H9 (cell line): ENCODE data around the gene MBD5. TPM values are rescaled to one million over a fixed set of nuclear protein-coding genes. Genes with fewer than 3 reads are reported as not detected.

Experiments
- DNase-seq: peaks from one replicate; pipeline ENCODE4 v3.0.0-alpha.2; 2017
- H2AFZ ChIP-seq: one replicate; pipeline ENCODE4 v1.6.1; 2013; ENCODE audit warnings: mild to moderate bottlenecking, low read length, control low read depth, moderate library complexity
- H2AK5ac ChIP-seq: 2 replicates; pipeline ENCODE4 v1.6.1; 2013; ENCODE audit warnings: low read length, control low read depth, mixed read lengths; ENCODE audit not compliant: insufficient read length
- H2BK120ac ChIP-seq: one replicate; pipeline ENCODE4 v1.6.1; 2013; ENCODE audit warnings: low read depth, mild to moderate bottlenecking, low read length, control low read depth, inconsistent platforms; ENCODE audit not compliant: poor library complexity, severe bottlenecking
- H2BK12ac ChIP-seq: 2 replicates; pipeline ENCODE4 v1.6.1; 2013; ENCODE audit warnings: low read length, control low read depth, mixed read lengths, low read depth; ENCODE audit not compliant: insufficient read length
- H2BK15ac ChIP-seq: 2 replicates; pipeline ENCODE4 v1.6.1; 2013; ENCODE audit warnings: low read depth, low read length, control low read depth
- H2BK20ac ChIP-seq: one replicate; pipeline ENCODE4 v1.6.1; 2013; ENCODE audit warnings: low read depth, mild to moderate bottlenecking, low read length, control low read depth, inconsistent platforms; ENCODE audit not compliant: poor library complexity, severe bottlenecking
- H2BK5ac ChIP-seq: 2 replicates; pipeline ENCODE4 v1.6.1; 2013; ENCODE audit warnings: low read length, control low read depth, mixed read lengths; ENCODE audit not compliant: insufficient read length
- H3K14ac ChIP-seq: 2 replicates; pipeline ENCODE4 v1.6.1; 2013; ENCODE audit warnings: low read length, control low read depth; ENCODE audit not compliant: insufficient read depth
- H3K18ac ChIP-seq: 2 replicates; pipeline ENCODE4 v1.6.1; 2013; ENCODE audit warnings: low read depth, mild to moderate bottlenecking, mixed read lengths, low read length, control low read depth; ENCODE audit not compliant: insufficient read length
- H3K23ac ChIP-seq: 2 replicates; pipeline ENCODE4 v1.6.1; 2013; ENCODE audit warnings: low read length, control low read depth, mixed read lengths, low read depth; ENCODE audit not compliant: insufficient read length
- H3K23me2 ChIP-seq: 2 replicates; pipeline ENCODE4 v1.6.1; 2013; ENCODE audit warnings: low read depth, mild to moderate bottlenecking, mixed read lengths, low read length, control low read depth; ENCODE audit not compliant: insufficient read length, poor library complexity, severe bottlenecking
- H3K27ac ChIP-seq: 2 replicates; pipeline ENCODE4 v1.5.1; 2013; ENCODE audit warnings: low read length, control low read depth, mixed read lengths, low read depth; ENCODE audit not compliant: insufficient read length
- H3K27me3 ChIP-seq: 2 replicates; pipeline ENCODE4 v1.6.1; 2013; ENCODE audit warnings: low read length, control low read depth, inconsistent platforms; ENCODE audit not compliant: insufficient read depth
- H3K4ac ChIP-seq: 2 replicates; pipeline ENCODE4 v1.6.1; 2013; ENCODE audit warnings: low read depth, mild to moderate bottlenecking, control low read depth, inconsistent platforms, low read length, moderate library complexity
- H3K4me1 ChIP-seq: 2 replicates; pipeline ENCODE4 v1.6.1; 2013; ENCODE audit warnings: low read length, control low read depth, inconsistent platforms; ENCODE audit not compliant: insufficient read depth
- H3K4me2 ChIP-seq: 2 replicates; pipeline ENCODE4 v1.6.1; 2013; ENCODE audit warnings: low read length, control low read depth, mixed read lengths; ENCODE audit not compliant: insufficient read length, insufficient read depth
- H3K56ac ChIP-seq: 2 replicates; pipeline ENCODE4 v1.6.1; 2013; ENCODE audit warnings: low read depth, mild to moderate bottlenecking, mixed read lengths, low read length, control low read depth; ENCODE audit not compliant: insufficient read length
- H3K79me1 ChIP-seq: 2 replicates; pipeline ENCODE4 v1.6.1; 2013; ENCODE audit warnings: low read depth, mild to moderate bottlenecking, moderate library complexity, low read length, control low read depth, inconsistent platforms; ENCODE audit not compliant: insufficient read depth, poor library complexity, severe bottlenecking
- H3K79me2 ChIP-seq: 2 replicates; pipeline ENCODE4 v1.6.1; 2013; ENCODE audit warnings: low read length, control low read depth, inconsistent platforms; ENCODE audit not compliant: insufficient read depth
- H3K9ac ChIP-seq: 2 replicates; pipeline ENCODE4 v1.6.1; 2013; ENCODE audit warnings: low read length, control low read depth, mixed read lengths; ENCODE audit not compliant: insufficient read length; ENCODE audit errors: extremely low read depth
- H3K9me3 ChIP-seq: one replicate; pipeline ENCODE4 v1.6.1; 2013; ENCODE audit warnings: low read depth, low read length, inconsistent platforms; ENCODE audit not compliant: control insufficient read depth
- H3T11ph ChIP-seq: one replicate; pipeline ENCODE4 v1.6.1; 2013; ENCODE audit warnings: mild to moderate bottlenecking, low read length, control low read depth, inconsistent platforms
- H4K20me1 ChIP-seq: one replicate; pipeline ENCODE4 v1.6.1; 2013; ENCODE audit not compliant: control insufficient read depth, insufficient read length, insufficient read depth
- H4K5ac ChIP-seq: 2 replicates; pipeline ENCODE4 v1.6.1; 2013; ENCODE audit warnings: low read depth, mild to moderate bottlenecking, mixed read lengths, low read length, control low read depth; ENCODE audit not compliant: insufficient read length
- H4K8ac ChIP-seq: replicated peaks from 2 replicates; pipeline ENCODE4 v1.6.1; 2013; ENCODE audit warnings: low read length, control low read depth, mixed read lengths, low read depth; ENCODE audit not compliant: insufficient read length
- H4K91ac ChIP-seq: 2 replicates; pipeline ENCODE4 v1.6.1; 2013; ENCODE audit warnings: low read depth, mild to moderate bottlenecking, moderate library complexity, mixed read lengths, low read length, control low read depth; ENCODE audit not compliant: insufficient read length
- H3K27ac Mint-ChIP-seq, 3 experiments: 2 replicates in 2 of 3; 3 replicates in 1 of 3; pipeline ENCODE4 v1.8.0; 2020 to 2021; ENCODE audit warnings: mixed read lengths in 3 of 3, mild to moderate bottlenecking in 1 of 3, moderate library complexity in 1 of 3
- H3K27me3 Mint-ChIP-seq: 2 replicates; pipeline ENCODE4 v1.8.0; 2021; ENCODE audit warnings: low read depth, mild to moderate bottlenecking, moderate library complexity, mixed read lengths
- H3K36me3 Mint-ChIP-seq, 3 experiments: 2 replicates in 2 of 3; 3 replicates in 1 of 3; pipeline ENCODE4 v1.8.0; 2020 to 2021; ENCODE audit warnings: low read depth in 3 of 3, mixed read lengths in 3 of 3; ENCODE audit not compliant: insufficient read depth in 1 of 3
- H3K4me1 Mint-ChIP-seq, 2 experiments: 2 replicates each; pipeline ENCODE4 v1.8.0; 2020; ENCODE audit warnings: mixed read lengths in 2 of 2
- H3K4me3 Mint-ChIP-seq, 2 experiments: 2 replicates in 1 of 2; 3 replicates in 1 of 2; pipeline ENCODE4 v1.8.0; 2020 to 2021; ENCODE audit warnings: mild to moderate bottlenecking in 2 of 2, mixed read lengths in 2 of 2, moderate library complexity in 1 of 2
- H3K9me3 Mint-ChIP-seq, 2 experiments: 2 replicates in 1 of 2; 3 replicates in 1 of 2; pipeline ENCODE4 v1.8.0; 2020; ENCODE audit warnings: mild to moderate bottlenecking in 2 of 2, mixed read lengths in 2 of 2, moderate library complexity in 1 of 2
- CTCF ChIP-seq: fragments of 200-600 bp; sonication (generic); conservative IDR thresholded peaks from 3 replicates; pipeline ENCODE4 v1.8.0; 2021; ENCODE audit warnings: antibody characterized with exemption, mild to moderate bottlenecking
- WGBS: extraction: QIAGEN DNeasy Blood & Tissue Kit; methylation state at CpG from one replicate; pipeline ENCODE4 v1.1.7; 2013; ENCODE audit warnings: missing lambda C conversion rate, low lambda C conversion rate, mixed read lengths; ENCODE audit not compliant: insufficient read length; ENCODE audit errors: extremely low coverage; 5-methylcytosine and 5-hydroxymethylcytosine counted together
- total RNA-seq: library from RNA; stranded (reverse); gene quantifications from 2 replicates; pipeline ENCODE4 v1.2.1, GENCODE V29; 2021

MBD5 gene
- total RNA-seq, 1 experiment from 2014 or later = 23.1 TPM

- DNase-seq = no peak
- TF ChIP-seq CTCF = no peak
- H3K27ac Mint-ChIP-seq = no peak overlapping the region
Measured at GRCh38 chr2:148533004-148533403, 512.1 kb downstream of the MBD5 start.

More at GRCh38 chr2:148533004-148533403, 512.1 kb downstream of the MBD5 start:
- Histone ChIP-seq H3K23ac (no peak overlapping the region), H3K18ac (no peak overlapping the region), H2AK5ac (no peak overlapping the region), H3K4me1 (0 out of 2 replicates have a peak, but pooled peaks cover 6% of the 10 kb centered on the region), H2AFZ (no peak overlapping the region), H3K23me2 (peaks cover 3% of the 10 kb centered on the region), H3K4me2 (no peak overlapping the region), H3K79me1 (no peaks in the 10 kb centered on the region), H4K91ac (no peak overlapping the region), H3K14ac (no peak overlapping the region), H3K9me3 (no peaks in the 10 kb centered on the region), H2BK120ac (no peak overlapping the region), H2BK15ac (no peak overlapping the region), H3K4ac (no peak overlapping the region), H3K56ac (no peak overlapping the region), H3K9ac (no peak overlapping the region), H4K5ac (no peak overlapping the region), H3K27ac (no peak overlapping the region), H3K79me2 (no peaks in the 10 kb centered on the region), H3T11ph (no peak overlapping the region), H3K27me3 (no peaks in the 10 kb centered on the region), H4K8ac (no peak overlapping the region), H2BK5ac (no peak overlapping the region), H2BK20ac (no peak overlapping the region), H4K20me1 (no peaks in the 10 kb centered on the region), H2BK12ac (no peak overlapping the region)
- Mint-ChIP-seq H3K27me3 (peaks cover 23% of the 10 kb centered on the region), H3K36me3 (no peaks in the 10 kb centered on the region; a peak in 1 of 7 replicates), H3K9me3 (no peaks in the 10 kb centered on the region), H3K4me3 (no peak overlapping the region), H3K4me1 (peaks cover 14 to 16% of the 10 kb centered on the region in 2 experiments)
- no CpG with 5 or more reads among the region's 8 CpGs for WGBS
